ENCODE results near the gene NHERF1. TPM values are rescaled to one million over a fixed set of nuclear protein-coding genes. Genes with fewer than 3 reads are reported as not detected.

NHERF1 gene
- total and polyA plus RNA-seq, 2 of the 13 experiments (the other 11 are each of a cell fraction or from before 2014, with no cell fraction given) = 169 to 269 TPM

DNA sequence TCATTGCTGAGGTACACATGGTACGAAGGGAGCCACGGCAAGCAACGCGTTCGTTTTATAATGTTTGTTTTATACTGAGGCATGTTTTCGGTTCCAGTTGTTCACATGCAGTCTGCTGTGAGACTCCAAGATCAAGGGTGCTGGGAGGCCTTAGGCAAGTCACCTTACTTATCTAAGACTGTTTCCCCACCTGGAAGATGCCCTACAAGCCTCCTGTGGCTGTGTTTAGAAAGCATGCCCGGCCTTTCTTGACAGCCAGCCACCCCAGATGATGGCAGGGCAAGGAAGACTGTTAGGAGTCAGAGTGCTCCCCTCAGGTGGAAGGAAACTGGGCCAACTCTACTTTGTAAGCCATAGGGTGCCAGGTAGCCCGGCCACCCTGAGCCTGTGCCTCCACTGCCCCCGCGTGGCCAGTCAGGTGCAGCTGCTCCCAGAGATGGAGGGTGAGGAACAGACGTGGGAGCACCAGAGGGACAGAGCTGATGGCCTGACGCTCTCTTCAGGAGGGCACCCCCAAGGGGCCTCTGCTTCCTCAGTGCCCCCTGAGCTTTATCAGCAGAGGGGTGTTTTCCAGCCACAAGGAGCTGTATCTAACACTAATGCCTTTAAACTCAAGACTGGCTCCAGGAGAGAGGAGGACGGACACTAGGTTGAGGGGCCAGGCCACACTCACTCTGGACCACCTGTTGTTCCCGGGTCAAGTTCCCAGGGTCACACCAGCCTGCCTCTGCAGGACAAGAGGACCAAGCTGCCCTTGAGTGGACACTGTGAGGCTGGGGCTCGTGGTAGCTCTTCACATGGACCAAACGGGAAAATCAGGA is 22.3 kb downstream of the NHERF1 start (continued):
- TF ChIP-seq ZNF430 (CRISPR knock-in tag; IDR thresholded peaks at IDR 0.05) = no peak; the same call in 1 of the 2 replicates
- TF ChIP-seq NRL (CRISPR knock-in tag; IDR thresholded peaks at IDR 0.05; ENCODE audit: borderline replicate concordance) = peak; percentile 71; the same call in 1 of the 2 replicates
- peak; percentile 45; the same call in 1 of the 2 replicates for TF ChIP-seq SALL2 (CRISPR knock-in tag; IDR thresholded peaks at IDR 0.05)
- peak in 1 of 2 experiments; percentile 55; a peak in 2 of 4 replicates for TF ChIP-seq POLR2A (IDR thresholded peaks at IDR 0.05; ENCODE audit: insufficient read depth in 1 of 2, low read depth in 2 of 2, low read length in 2 of 2)
- no peak for TF ChIP-seq RCOR2 (CRISPR knock-in tag; IDR thresholded peaks at IDR 0.05)
- TF ChIP-seq HNRNPUL1 (IDR thresholded peaks at IDR 0.05; ENCODE audit: low read depth, low read length) = no peak
- no peak for TF ChIP-seq ZNF781 (CRISPR knock-in tag; IDR thresholded peaks at IDR 0.05; ENCODE audit: borderline replicate concordance, not compliant biosample characterization)
- TF ChIP-seq, protein P1, sequence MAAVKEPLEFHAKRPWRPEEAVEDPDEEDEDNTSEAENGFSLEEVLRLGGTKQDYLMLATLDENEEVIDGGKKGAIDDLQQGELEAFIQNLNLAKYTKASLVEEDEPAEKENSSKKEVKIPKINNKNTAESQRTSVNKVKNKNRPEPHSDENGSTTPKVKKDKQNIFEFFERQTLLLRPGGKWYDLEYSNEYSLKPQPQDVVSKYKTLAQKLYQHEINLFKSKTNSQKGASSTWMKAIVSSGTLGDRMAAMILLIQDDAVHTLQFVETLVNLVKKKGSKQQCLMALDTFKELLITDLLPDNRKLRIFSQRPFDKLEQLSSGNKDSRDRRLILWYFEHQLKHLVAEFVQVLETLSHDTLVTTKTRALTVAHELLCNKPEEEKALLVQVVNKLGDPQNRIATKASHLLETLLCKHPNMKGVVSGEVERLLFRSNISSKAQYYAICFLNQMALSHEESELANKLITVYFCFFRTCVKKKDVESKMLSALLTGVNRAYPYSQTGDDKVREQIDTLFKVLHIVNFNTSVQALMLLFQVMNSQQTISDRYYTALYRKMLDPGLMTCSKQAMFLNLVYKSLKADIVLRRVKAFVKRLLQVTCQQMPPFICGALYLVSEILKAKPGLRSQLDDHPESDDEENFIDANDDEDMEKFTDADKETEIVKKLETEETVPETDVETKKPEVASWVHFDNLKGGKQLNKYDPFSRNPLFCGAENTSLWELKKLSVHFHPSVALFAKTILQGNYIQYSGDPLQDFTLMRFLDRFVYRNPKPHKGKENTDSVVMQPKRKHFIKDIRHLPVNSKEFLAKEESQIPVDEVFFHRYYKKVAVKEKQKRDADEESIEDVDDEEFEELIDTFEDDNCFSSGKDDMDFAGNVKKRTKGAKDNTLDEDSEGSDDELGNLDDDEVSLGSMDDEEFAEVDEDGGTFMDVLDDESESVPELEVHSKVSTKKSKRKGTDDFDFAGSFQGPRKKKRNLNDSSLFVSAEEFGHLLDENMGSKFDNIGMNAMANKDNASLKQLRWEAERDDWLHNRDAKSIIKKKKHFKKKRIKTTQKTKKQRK (IDR thresholded peaks at IDR 0.05; ENCODE audit: low read length) = no peak
- TF ChIP-seq, protein P2, sequence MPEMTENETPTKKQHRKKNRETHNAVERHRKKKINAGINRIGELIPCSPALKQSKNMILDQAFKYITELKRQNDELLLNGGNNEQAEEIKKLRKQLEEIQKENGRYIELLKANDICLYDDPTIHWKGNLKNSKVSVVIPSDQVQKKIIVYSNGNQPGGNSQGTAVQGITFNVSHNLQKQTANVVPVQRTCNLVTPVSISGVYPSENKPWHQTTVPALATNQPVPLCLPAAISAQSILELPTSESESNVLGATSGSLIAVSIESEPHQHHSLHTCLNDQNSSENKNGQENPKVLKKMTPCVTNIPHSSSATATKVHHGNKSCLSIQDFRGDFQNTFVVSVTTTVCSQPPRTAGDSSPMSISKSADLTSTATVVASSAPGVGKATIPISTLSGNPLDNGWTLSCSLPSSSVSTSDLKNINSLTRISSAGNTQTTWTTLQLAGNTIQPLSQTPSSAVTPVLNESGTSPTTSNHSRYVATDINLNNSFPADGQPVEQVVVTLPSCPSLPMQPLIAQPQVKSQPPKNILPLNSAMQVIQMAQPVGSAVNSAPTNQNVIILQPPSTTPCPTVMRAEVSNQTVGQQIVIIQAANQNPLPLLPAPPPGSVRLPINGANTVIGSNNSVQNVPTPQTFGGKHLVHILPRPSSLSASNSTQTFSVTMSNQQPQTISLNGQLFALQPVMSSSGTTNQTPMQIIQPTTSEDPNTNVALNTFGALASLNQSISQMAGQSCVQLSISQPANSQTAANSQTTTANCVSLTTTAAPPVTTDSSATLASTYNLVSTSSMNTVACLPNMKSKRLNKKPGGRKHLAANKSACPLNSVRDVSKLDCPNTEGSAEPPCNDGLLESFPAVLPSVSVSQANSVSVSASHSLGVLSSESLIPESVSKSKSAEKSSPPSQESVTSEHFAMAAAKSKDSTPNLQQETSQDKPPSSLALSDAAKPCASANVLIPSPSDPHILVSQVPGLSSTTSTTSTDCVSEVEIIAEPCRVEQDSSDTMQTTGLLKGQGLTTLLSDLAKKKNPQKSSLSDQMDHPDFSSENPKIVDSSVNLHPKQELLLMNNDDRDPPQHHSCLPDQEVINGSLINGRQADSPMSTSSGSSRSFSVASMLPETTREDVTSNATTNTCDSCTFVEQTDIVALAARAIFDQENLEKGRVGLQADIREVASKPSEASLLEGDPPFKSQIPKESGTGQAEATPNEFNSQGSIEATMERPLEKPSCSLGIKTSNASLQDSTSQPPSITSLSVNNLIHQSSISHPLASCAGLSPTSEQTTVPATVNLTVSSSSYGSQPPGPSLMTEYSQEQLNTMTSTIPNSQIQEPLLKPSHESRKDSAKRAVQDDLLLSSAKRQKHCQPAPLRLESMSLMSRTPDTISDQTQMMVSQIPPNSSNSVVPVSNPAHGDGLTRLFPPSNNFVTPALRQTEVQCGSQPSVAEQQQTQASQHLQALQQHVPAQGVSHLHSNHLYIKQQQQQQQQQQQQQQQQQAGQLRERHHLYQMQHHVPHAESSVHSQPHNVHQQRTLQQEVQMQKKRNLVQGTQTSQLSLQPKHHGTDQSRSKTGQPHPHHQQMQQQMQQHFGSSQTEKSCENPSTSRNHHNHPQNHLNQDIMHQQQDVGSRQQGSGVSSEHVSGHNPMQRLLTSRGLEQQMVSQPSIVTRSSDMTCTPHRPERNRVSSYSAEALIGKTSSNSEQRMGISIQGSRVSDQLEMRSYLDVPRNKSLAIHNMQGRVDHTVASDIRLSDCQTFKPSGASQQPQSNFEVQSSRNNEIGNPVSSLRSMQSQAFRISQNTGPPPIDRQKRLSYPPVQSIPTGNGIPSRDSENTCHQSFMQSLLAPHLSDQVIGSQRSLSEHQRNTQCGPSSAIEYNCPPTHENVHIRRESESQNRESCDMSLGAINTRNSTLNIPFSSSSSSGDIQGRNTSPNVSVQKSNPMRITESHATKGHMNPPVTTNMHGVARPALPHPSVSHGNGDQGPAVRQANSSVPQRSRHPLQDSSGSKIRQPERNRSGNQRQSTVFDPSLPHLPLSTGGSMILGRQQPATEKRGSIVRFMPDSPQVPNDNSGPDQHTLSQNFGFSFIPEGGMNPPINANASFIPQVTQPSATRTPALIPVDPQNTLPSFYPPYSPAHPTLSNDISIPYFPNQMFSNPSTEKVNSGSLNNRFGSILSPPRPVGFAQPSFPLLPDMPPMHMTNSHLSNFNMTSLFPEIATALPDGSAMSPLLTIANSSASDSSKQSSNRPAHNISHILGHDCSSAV (CRISPR knock-in tag; IDR thresholded peaks at IDR 0.05; ENCODE audit: borderline replicate concordance) = no peak
- no peak for TF ChIP-seq ZNF331 (CRISPR knock-in tag; IDR thresholded peaks at IDR 0.05)
- no peak for TF ChIP-seq ZNF260 (CRISPR knock-in tag; IDR thresholded peaks at IDR 0.05; ENCODE audit: borderline replicate concordance, low read depth)
- TF ChIP-seq ZNF282 (IDR thresholded peaks at IDR 0.05; ENCODE audit: partially characterized antibody) = no peak
- no peak for TF ChIP-seq HMG20B (CRISPR knock-in tag; conservative IDR thresholded peaks at IDR 0.05)
- TF ChIP-seq ZNF20 (CRISPR knock-in tag; IDR thresholded peaks at IDR 0.05) = no peak
- no peak for TF ChIP-seq HHEX (CRISPR knock-in tag; IDR thresholded peaks at IDR 0.05)
- no peak for TF ChIP-seq CAMTA2 (CRISPR knock-in tag; IDR thresholded peaks at IDR 0.05; ENCODE audit: borderline replicate concordance)
- peak; percentile 57; the same call in 1 of the 2 replicates for TF ChIP-seq PHF8 (CRISPR knock-in tag; IDR thresholded peaks at IDR 0.05)
- TF ChIP-seq ASH2L (IDR thresholded peaks at IDR 0.05; ENCODE audit: insufficient read length, low read depth, low read length) = no peak
